MCF 10A (cell line): ENCODE measurements around the gene LUZP1. TPM values are rescaled to one million over a fixed set of nuclear protein-coding genes. Genes with fewer than 3 reads are reported as not detected.
A peak's percentile ranks its signal among the peaks of the same experiment; 100 is the strongest.

Source experiments
- BruUV-seq: library from RNA; stranded (reverse); fragments of 400-500 nt; replicated peaks from 2 replicates; lab custom pipeline; 2021; lab: Mats Ljungman, UMichigan
- CTCF ChIA-PET: fragments of 300-600 bp; sonication (Branson Sonifier 250); formaldehyde crosslinking; extraction: SDS; loops from one replicate; lab custom pipeline; 2021; ENCODE audit warnings: antibody characterized with exemption, inconsistent platforms; lab: Yijun Ruan, JAX
- POLR2A ChIA-PET: fragments of 300-600, 350-650 bp; sonication (Branson Sonifier 250); formaldehyde crosslinking; extraction: SDS; loops from one replicate; lab custom pipeline; 2020; ENCODE audit warnings: antibody characterized with exemption, inconsistent platforms; lab: Yijun Ruan, JAX
- DNase-seq: peaks from one replicate; pipeline ENCODE4 v3.0.0-alpha.2; 2018; ENCODE audit not compliant: unreplicated experiment
- H3K27ac Mint-ChIP-seq: one replicate; pipeline ENCODE4 v1.8.0; 2022; ENCODE audit warnings: mild to moderate bottlenecking, low read depth, mixed read lengths; ENCODE audit not compliant: unreplicated experiment
- H3K27me3 Mint-ChIP-seq: one replicate; pipeline ENCODE4 v1.8.0; 2022; ENCODE audit warnings: mixed read lengths; ENCODE audit not compliant: insufficient read depth, unreplicated experiment
- H3K36me3 Mint-ChIP-seq: one replicate; pipeline ENCODE4 v1.8.0; 2022; ENCODE audit warnings: mild to moderate bottlenecking, moderate library complexity, mixed read lengths; ENCODE audit not compliant: insufficient read depth, unreplicated experiment
- H3K4me1 Mint-ChIP-seq: one replicate; pipeline ENCODE4 v1.8.0; 2022; ENCODE audit warnings: mixed read lengths; ENCODE audit not compliant: insufficient read depth, unreplicated experiment
- H3K4me3 Mint-ChIP-seq: one replicate; pipeline ENCODE4 v1.8.0; 2022; ENCODE audit warnings: mild to moderate bottlenecking, moderate library complexity, mixed read lengths; ENCODE audit not compliant: unreplicated experiment
- H3K9me3 Mint-ChIP-seq: one replicate; pipeline ENCODE4 v1.8.0; 2022; ENCODE audit warnings: mixed read lengths; ENCODE audit not compliant: unreplicated experiment
- CTCF ChIP-seq: fragments of 200-600 bp; IDR thresholded peaks from one replicate; pipeline ENCODE4 v1.8.0; 2022; ENCODE audit warnings: antibody characterized with exemption, mild to moderate bottlenecking; ENCODE audit not compliant: unreplicated experiment
- intact Hi-C: fragments of 100-400 bp; cut with micrococcal nuclease; formaldehyde crosslinking; loops from 2 replicates; pipeline ENCODE4 v1.14.1; 2022
- total RNA-seq: library from RNA; stranded (reverse); gene quantifications from 2 replicates; pipeline ENCODE4 v1.2.3, GENCODE V29; 2022

The LUZP1 gene
- total RNA-seq, 1 experiment from 2014 or later = 37.2 TPM

- no peak for TF ChIP-seq CTCF
- DNase-seq = no peak
- Mint-ChIP-seq H3K9me3 (no peaks in the 10 kb centered on the region), H3K4me1 (peaks cover 30% of the 10 kb centered on the region), H3K27ac (peak overlapping the region; percentile 19), H3K4me3 (no peak overlapping the region), H3K36me3 (no peaks in the 10 kb centered on the region), H3K27me3 (no peaks in the 10 kb centered on the region)
- no TSS peak for BruUV-seq
- CTCF ChIA-PET = interaction anchor here (0.8 kb wide), 1 partner anchor 70 kb away, joined by 3 read pairs; no protein-coding TSS in a partner anchor
- POLR2A ChIA-PET = interaction anchor here (2.4 to 8.1 kb wide), 2 partner anchors 12 to 14 kb away, joined by 7 to 57 read pairs; no protein-coding TSS in a partner anchor
- intact Hi-C loops = no loop called here
These were observed 54.1 kb downstream of the LUZP1 start for GRCh38 chr1:23114424-23115079.

GRCh38 chr1:23111600-23112535, 56.8 kb downstream of the LUZP1 start:
- H3K27ac Mint-ChIP-seq = peak overlapping the region; percentile 24
- no TSS peak for BruUV-seq
- H3K4me1 Mint-ChIP-seq = peaks cover 20% of the 10 kb centered on the region
- peaks cover 14% of the 10 kb centered on the region for H3K36me3 Mint-ChIP-seq
- no peaks in the 10 kb centered on the region for H3K27me3 Mint-ChIP-seq
- no peak for TF ChIP-seq CTCF
- DNase-seq = no peak
- POLR2A ChIA-PET = interaction anchor here (0.6 to 4.0 kb wide), 6 partner anchors 9 to 448 kb away, joined by 3 to 31 read pairs (median 4); partner anchors contain the start of gene LUZP1
- no peak overlapping the region for H3K4me3 Mint-ChIP-seq
- no peaks in the 10 kb centered on the region for H3K9me3 Mint-ChIP-seq
- intact Hi-C loops = no loop called here
- CTCF ChIA-PET = interaction anchor here (0.6 to 3.0 kb wide), 5 partner anchors 12 to 712 kb away, joined by 3 to 16 read pairs (median 4); no protein-coding TSS in a partner anchor

- peaks cover 25% of the 10 kb centered on the region for H3K36me3 Mint-ChIP-seq
- H3K27me3 Mint-ChIP-seq = no peaks in the 10 kb centered on the region
- DNase-seq = no peak
- ChIA-PET CTCF (interaction anchor here (0.6 to 3.0 kb wide), 7 partner anchors 11 to 446 kb away, joined by 3 to 16 read pairs (median 3); no protein-coding TSS in a partner anchor), POLR2A (interaction anchor here (0.7 to 4.0 kb wide), 5 partner anchors 9 to 58 kb away, joined by 3 to 31 read pairs (median 4); partner anchors contain the start of gene LUZP1)
- TF ChIP-seq CTCF = no peak
- no TSS peak for BruUV-seq
- H3K4me1 Mint-ChIP-seq = peaks cover 20% of the 10 kb centered on the region
- no peak overlapping the region for H3K27ac Mint-ChIP-seq
- no peaks in the 10 kb centered on the region for H3K9me3 Mint-ChIP-seq
- intact Hi-C loops = no loop called here
- no peak overlapping the region for H3K4me3 Mint-ChIP-seq
These were observed 58.3 kb downstream of the LUZP1 start for GRCh38 chr1:23110391-23110790.
